CD4-positive, alpha-beta T cell treated with Interferon alpha-2 for 1 hour (primary cell): ENCODE data around the gene GDPD5.

Source experiments
- DNase-seq, 2 donors: peaks; one replicate each; pipeline ENCODE4 v3.0.0-alpha.2; 2020 to 2022

Gene GDPD5

DNA sequence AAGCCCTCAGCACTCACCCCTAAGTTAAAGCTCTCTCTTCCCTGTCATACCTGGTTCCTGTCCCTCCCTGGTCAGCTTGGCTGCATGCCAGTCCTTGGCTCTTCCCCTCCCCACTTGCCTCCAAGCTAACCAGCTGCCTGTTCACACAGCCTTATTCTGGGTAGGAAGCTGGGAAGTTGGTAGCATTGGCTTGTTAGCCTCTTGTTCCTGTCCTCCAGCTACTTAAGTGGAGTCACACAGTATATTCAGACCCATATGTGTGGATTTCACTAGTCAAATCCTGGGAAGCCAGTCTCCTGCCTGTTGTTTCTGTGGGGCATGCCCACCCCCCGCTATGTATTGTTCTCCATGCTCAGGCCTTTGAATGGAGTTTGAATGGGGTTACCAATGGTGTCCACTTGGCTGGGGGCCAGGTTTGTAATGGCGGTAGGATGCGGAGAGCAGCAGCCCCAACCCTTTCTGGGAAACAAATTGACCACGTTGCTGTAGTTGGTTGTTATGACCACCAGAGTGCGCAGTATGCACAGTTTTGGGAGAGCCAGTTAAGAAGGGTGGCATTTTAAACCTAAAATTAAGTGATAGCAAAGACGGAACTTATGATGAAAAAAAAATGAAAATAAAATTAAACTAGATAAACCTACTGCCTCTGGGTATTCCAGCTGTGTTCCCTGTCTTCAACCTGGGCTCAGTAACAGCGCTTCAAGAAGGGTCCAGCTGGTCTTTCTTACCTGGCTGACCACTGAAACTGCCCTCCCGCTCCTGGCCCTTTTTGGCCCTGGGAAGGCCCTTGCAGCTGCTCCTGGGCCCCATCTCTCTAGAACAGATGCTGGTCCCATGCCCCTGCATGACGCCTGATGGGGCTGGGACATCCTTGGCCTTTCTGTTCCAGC, 137.1 kb downstream of the GDPD5 start:
- peak; percentile 79 to 87 for DNase-seq

DNA sequence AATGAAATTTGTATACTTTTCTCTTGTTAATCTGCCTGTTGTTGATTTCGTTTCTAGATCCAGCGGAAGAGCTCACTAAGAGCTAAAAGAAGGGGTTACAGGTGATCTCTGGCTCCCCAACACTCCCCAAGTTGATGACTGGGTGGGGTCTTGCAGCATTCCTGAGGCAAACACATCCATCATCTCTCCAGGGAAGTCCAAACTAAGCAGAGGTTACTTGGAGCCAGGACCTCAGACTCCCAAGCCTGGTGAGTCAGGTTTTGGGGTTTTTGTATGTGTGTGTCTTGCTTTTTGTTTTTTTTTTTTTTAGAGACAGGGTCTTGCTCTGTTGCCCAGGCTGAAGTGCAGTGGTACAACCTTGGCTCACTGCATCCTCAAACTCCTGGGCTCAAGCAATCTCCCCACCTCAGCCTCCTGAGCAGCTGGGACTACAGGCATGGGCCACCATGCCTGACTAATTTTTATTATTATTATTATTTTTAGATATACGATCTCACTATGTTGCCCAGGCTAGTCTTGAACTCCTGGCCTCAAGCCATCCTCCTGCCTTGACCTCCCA, 137.9 kb downstream of the GDPD5 start:
- no peak for DNase-seq

DNA sequence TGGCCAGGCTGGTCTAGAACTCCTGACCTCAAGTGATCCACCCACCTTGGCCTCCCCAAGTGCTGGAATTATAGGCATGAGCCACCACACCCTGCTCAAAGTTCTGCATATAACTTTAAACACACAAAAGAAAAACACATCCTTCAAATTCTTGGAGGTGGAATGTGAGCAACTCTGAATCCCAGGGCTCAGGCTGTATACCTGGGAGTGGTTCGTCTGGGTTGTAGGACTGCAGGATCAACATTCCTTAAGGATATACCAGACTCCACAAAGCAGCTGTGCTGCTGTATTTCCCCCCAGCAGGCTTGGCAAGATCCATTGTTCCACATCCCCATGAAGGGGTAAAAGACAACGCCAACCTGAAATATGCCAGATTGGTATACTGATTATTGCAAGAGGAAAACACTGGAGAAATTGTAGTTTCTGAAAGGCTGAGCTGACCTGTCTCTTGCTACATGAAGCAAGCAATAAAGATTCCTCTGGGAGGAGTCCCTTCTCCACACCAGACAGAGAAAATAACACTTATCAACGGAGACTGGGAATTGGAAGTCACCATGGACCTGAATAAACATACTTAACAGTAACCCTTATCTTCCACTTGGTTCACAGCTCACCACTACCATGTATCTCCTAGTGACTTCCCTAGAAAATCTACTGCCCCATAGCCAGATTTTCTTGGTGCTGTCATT, 138.7 kb downstream of the GDPD5 start:
- DNase-seq: no peak
